C4-2B (cell line): Measurements from ENCODE around the gene GNLY.

Experiments used
- ZFX ChIP-seq: fragments of 450-650 bp; IDR thresholded peaks from 2 replicates; pipeline ENCODE4 v1.6.1; 2017
- TF ChIP-seq, protein P1 (sequence below): fragments of 450-650 bp; conservative IDR thresholded peaks from 2 replicates; pipeline ENCODE4 v1.5.1; 2017; ENCODE audit warnings: mild to moderate bottlenecking

DNA sequence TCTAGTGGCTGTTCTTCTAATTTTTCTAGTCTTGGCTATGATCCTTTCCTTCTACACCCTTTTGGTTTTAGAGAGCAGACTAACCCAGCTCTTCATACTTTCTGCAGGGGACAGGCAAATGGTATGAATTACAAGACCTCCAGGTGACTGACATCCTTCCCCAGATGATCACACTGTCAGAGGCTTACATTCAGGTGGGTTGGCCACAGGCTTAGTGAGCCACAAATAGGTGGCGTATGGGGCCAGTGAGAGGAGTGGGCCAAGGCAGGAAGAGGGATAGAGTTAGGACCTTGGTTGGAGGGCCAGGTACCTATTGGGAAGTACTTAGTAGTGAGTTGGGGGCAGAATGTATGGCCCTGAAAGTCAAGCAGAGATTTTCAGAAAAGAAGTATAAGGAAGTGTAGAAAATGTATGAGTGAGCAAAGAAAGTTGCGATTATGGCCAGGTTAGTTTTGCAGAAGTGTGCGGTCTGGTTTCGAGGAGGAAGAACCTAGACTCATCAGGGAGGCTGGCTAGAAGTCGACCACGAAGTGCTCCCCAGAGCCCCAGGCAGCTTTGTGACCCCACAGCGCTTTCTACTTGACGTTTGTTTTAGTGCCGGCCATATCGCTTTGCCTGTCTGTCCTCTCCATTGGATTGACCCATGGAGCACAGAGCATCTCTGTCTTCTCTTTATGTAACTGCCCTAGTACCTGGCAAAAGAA, 46.2 kb upstream of the GNLY start:
- TF ChIP-seq, protein P1, sequence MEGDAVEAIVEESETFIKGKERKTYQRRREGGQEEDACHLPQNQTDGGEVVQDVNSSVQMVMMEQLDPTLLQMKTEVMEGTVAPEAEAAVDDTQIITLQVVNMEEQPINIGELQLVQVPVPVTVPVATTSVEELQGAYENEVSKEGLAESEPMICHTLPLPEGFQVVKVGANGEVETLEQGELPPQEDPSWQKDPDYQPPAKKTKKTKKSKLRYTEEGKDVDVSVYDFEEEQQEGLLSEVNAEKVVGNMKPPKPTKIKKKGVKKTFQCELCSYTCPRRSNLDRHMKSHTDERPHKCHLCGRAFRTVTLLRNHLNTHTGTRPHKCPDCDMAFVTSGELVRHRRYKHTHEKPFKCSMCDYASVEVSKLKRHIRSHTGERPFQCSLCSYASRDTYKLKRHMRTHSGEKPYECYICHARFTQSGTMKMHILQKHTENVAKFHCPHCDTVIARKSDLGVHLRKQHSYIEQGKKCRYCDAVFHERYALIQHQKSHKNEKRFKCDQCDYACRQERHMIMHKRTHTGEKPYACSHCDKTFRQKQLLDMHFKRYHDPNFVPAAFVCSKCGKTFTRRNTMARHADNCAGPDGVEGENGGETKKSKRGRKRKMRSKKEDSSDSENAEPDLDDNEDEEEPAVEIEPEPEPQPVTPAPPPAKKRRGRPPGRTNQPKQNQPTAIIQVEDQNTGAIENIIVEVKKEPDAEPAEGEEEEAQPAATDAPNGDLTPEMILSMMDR: no peak
- no peak for TF ChIP-seq ZFX
